ENCODE measurements around the gene TUBE1.

DNA sequence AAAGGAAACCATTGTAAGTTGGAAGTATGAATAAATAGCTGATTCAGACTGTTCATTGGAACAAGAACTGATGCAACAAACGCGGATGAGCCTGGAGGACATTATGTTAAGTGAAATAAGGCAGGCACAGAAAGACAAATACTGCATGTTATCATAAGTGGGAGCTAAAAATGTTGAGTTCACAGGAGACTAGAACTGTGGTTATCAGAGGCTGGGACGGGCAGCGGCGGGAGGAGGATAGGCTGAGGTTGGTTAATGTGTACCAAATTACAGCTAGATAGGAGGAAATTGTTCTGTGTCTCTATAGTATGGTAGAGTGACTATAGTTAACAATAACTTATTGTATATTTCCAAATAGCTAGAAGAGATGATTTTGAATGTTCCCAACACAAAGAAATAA is 40.9 kb upstream of the TUBE1 start:
- TF ChIP-seq, protein P1, sequence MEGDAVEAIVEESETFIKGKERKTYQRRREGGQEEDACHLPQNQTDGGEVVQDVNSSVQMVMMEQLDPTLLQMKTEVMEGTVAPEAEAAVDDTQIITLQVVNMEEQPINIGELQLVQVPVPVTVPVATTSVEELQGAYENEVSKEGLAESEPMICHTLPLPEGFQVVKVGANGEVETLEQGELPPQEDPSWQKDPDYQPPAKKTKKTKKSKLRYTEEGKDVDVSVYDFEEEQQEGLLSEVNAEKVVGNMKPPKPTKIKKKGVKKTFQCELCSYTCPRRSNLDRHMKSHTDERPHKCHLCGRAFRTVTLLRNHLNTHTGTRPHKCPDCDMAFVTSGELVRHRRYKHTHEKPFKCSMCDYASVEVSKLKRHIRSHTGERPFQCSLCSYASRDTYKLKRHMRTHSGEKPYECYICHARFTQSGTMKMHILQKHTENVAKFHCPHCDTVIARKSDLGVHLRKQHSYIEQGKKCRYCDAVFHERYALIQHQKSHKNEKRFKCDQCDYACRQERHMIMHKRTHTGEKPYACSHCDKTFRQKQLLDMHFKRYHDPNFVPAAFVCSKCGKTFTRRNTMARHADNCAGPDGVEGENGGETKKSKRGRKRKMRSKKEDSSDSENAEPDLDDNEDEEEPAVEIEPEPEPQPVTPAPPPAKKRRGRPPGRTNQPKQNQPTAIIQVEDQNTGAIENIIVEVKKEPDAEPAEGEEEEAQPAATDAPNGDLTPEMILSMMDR (conservative IDR thresholded peaks at IDR 0.05; ENCODE audit: low read depth, low read length): no peak
- TF ChIP-seq EZH2 (IDR thresholded peaks at IDR 0.05; ENCODE audit: borderline replicate concordance, low read depth, low read length, poor library complexity, severe bottlenecking): no peak
